ENCODE measurements around the gene SMC3.

SMC3 gene

DNA sequence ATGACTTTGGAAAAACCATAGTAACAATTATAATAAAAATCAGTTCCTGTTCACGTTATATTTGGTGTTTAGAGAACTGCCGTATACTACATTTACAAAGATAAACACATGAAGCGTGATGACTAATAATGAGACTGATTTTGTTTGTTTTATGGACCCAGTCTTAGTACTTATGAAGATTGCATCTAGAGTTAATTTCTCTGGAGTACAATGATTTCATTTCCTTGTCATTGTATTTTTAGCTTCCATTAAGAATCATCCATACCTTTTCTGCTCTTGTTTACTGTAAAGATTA lies 79.6 kb downstream of the SMC3 start:
- DNase-seq (ENCODE audit: low spot score), result no peak

DNA sequence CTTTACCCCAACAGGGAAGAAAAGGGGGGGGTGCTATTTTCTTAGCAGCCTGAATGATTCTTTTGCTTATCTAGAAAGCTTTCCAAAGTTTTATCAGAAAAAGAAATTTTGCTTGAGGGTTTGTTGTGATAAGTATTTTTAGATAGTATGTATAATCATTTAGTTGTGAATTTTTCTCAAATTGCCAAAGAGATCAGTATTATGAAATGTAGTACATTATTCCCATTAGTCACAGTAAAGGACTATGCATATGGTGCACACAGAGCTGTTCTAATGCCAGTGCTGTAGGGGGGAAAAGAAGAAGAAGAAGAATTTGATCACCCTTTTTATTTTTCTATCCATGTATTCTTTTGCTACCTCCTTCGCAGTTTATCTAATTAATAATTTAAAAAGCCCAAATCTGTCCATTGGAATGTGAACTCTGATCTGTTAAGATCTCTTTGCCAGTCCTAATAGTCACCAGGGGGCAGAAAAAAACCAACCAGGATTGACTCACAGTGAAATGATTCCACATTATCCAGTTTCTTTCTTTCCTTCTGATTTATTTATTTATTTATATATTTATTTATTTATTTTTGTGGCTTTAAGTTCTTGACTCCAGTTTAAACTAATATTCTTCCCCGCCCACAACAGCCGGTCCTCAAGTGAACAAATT lies 81.3 kb downstream of the SMC3 start:
- no peak for DNase-seq (ENCODE audit: low spot score)

DNA sequence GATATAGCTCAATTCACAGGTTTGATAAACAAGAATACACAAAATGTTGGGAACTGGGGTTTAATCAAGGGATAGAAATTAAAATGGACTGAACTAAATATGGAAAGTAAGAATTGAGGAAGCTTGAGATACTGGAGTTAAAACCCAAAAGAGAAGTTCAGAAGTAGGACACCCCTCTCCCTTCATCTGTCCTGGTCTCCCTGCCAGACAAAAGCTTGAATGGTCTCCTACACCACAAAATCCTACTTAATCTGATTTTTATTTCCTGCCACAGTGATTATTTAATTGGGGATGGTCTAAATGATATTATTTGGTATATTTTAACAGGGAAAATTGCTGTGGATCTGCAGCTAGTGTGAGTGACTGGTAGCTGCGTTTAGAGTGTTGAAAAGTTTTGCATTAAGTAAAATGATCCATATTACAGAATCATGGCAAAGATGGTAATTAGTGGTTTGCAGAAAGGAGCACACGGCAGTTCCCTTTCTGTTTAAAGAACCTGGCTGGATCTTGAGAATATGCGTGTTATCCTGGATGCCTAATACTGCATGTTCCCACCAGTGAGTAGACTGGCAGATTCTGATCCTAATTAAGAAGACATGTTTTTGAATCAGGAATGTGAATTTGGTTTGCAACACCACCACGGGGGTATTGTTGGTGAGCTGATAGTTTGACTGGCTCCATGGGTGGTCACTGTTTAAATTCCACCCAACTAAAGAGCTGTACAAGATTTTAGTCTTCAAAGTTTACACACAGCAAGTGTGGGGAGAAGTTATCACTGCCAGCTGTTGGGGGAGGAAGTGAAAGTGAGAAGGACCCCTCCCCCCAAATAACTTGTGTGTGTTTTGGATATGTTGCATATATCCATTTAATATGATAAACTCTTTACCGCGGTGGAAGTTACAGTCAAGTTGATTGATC lies 82.1 kb downstream of the SMC3 start:
- DNase-seq (ENCODE audit: low spot score), result no peak

DNA sequence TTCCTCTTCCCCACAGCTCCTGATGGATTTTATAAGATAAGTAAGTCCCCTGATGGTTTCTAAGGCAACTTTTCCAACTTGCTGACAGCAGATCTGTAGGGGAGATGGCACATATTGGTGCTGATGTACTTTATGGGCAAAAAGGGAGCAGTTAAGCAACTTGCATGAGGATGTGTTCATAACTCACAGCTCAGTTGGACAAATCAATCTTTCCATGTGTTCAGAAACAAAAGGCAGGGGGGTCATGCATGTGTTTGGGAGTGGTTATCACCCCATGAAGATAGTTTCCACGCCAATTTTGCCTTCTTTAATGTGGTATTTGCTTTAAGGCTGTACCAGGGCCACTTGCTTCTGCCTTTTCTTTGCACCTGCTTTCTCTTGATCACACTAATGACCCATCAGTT lies 82.8 kb downstream of the SMC3 start:
- DNase-seq (ENCODE audit: low spot score), result no peak

- DNase-seq (ENCODE audit: low spot score), result no peak
Observed at GRCh38 chr10:110651044-110651958, 83.8 kb downstream of the SMC3 start.

DNA sequence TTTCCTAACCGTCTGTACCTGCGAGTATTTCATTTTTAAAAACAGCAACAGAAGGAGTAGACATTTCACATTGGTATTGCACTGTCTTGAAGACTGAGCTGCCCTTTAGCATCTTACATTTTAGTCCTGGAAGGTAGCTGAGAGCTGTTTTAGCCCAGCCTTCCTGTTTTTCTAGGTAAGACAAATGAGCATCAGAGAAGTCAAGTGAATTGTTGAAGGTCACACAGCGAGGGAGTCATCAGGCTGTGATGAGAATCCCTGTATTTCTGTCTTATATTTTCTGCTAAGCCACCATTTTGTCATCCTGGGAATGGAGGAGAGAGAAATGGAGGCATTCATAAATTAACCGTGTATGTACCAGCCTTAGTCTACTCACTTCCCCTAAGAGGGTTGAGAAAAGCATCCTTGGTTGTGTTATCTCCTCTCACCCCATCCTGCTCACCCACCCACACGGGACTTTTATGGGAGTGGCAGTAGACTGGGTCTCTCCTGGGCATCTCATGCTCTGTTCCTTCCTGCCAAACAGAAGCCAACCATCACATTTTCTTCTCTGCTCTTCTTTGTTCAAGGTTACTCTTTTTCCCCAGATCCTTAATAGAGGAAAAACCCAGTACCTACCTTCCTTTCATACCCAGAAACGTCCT lies 85.1 kb downstream of the SMC3 start:
- no peak for DNase-seq (ENCODE audit: low spot score)
